Ectodermal cell (in vitro differentiated cells): ENCODE results near the gene POP7.

Experiments used
- H3K27ac ChIP-seq: 2 replicates; pipeline ENCODE4 v1.7.0; 2013; ENCODE audit warnings: mild to moderate bottlenecking, low read depth, low read length; ENCODE audit not compliant: insufficient read depth, poor library complexity, severe bottlenecking
- H3K27me3 ChIP-seq: 2 replicates; pipeline ENCODE4 v1.7.0; 2013; ENCODE audit warnings: mild to moderate bottlenecking, low read length; ENCODE audit not compliant: insufficient read depth, control insufficient read depth, poor library complexity, severe bottlenecking
- H3K36me3 ChIP-seq: one replicate; pipeline ENCODE4 v1.7.0; 2013; ENCODE audit warnings: low read length; ENCODE audit not compliant: control insufficient read depth, insufficient read depth
- H3K4me1 ChIP-seq: one replicate; pipeline ENCODE4 v1.7.0; 2013; ENCODE audit warnings: low read length; ENCODE audit not compliant: control insufficient read depth, insufficient read depth
- H3K4me3 ChIP-seq: 2 replicates; pipeline ENCODE4 v1.7.0; 2013; ENCODE audit warnings: low read depth, low read length, control low read depth; ENCODE audit not compliant: insufficient read depth
- H3K9me3 ChIP-seq: 2 replicates; pipeline ENCODE4 v1.7.0; 2013; ENCODE audit warnings: mild to moderate bottlenecking, low read length, moderate library complexity; ENCODE audit not compliant: control insufficient read depth
- WGBS, 2 experiments: methylation state at CpG; one replicate each; pipeline ENCODE4 v1.1.7; 2013; ENCODE audit warnings: missing lambda C conversion rate in 2 of 2; 5-methylcytosine and 5-hydroxymethylcytosine counted together

The POP7 gene

DNA sequence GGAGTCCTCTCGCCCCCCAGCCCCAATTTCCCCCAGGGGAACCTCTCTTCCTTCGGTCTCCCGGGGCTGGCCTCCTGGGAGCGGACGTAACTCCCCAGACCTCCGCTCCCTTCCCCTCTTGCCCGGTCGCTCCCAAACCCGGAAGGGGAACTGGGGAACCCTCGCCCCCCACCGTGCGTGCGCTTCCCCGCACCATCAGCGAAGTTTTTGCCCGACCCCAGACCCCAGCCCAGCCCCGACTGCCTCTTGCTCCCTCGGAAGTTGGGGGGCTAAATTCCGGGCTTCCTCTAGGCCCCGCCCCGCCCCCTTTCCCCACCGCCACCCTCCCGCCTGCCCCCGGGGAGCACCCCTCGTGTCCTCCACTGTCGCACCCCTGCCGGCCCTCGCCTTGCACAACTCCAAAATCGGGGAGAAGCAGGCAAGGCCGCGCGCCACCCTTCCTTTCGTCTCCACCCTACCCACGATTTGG is 31.9 kb upstream of the POP7 start:
- Histone ChIP-seq H3K4me3 (peak overlapping the region; percentile 93), H3K36me3 (peaks cover 15% of the 10 kb centered on the region), H3K9me3 (no peaks in the 10 kb centered on the region), H3K4me1 (no peaks in the 10 kb centered on the region), H3K27ac (no peak overlapping the region), H3K27me3 (peaks cover 28% of the 10 kb centered on the region)
- 0% methylated on average over 33 to 34 of the region's 34 CpGs for WGBS, 2 experiments

DNA sequence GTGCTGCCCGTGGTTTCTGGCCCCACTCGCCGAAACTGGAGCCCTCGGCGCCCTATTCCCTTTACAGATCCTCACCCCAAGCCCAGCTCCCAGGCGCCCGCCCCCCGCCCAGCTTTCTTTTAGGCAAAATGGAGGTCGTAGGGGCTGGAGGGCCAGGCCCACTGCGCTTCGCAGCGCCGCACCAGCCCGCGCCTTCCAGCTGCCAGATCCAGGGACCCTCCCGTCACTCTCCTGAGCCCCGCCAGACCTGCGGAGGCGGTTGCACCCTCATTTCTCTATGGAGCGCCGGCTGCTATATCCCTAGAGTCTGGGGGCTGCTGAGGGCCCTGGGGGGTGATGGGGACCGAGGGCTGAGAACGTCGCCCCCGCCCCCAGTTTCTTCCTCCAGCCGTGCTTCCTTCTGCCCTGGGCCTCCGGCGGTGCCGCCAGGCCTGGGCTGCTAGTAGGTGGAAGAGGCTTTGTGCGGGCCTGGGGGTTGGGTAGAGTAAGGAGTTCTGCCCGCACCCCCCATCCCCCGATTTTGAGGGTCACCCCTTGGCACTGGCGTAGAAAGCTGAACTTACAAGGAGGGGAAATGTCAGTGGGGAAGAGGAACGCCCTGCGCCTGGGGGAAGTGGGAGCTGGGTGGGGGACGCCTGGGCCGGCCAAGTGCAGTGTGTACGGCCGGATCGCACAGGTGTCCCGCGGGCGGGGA is 31.4 kb upstream of the POP7 start:
- Histone ChIP-seq H3K27ac (no peak overlapping the region), H3K36me3 (peaks cover 17% of the 10 kb centered on the region), H3K4me3 (peak overlapping the region; percentile 93), H3K9me3 (no peaks in the 10 kb centered on the region), H3K4me1 (peaks cover 5% of the 10 kb centered on the region), H3K27me3 (peaks cover 28% of the 10 kb centered on the region)
- WGBS, 2 experiments = 0 to 1% methylated on average over 43 of the region's 43 CpGs

GRCh38 chr7:100675105-100675451 is 30.8 kb upstream of the POP7 start:
- Histone ChIP-seq H3K27ac (no peak overlapping the region), H3K9me3 (no peaks in the 10 kb centered on the region), H3K36me3 (peaks cover 17% of the 10 kb centered on the region), H3K27me3 (peaks cover 28% of the 10 kb centered on the region), H3K4me3 (peak overlapping the region; percentile 93), H3K4me1 (peaks cover 7% of the 10 kb centered on the region)
- 0% methylated on average over 46 of the region's 46 CpGs for WGBS, 2 experiments

- Histone ChIP-seq H3K9me3 (no peaks in the 10 kb centered on the region), H3K4me3 (peak overlapping the region; percentile 93), H3K4me1 (peaks cover 14% of the 10 kb centered on the region), H3K27me3 (peaks cover 23% of the 10 kb centered on the region), H3K36me3 (peaks cover 18% of the 10 kb centered on the region), H3K27ac (no peak overlapping the region)
- 4 to 5% methylated on average over 56 to 59 of the region's 59 CpGs for WGBS, 2 experiments
Measured at GRCh38 chr7:100675581-100676350, 30.2 kb upstream of the POP7 start.

- peaks cover 20% of the 10 kb centered on the region for H3K36me3 ChIP-seq
- H3K4me1 ChIP-seq = peaks cover 14% of the 10 kb centered on the region
- peak overlapping the region; percentile 93 for H3K4me3 ChIP-seq
- no peak overlapping the region for H3K27ac ChIP-seq
- H3K27me3 ChIP-seq = peaks cover 14% of the 10 kb centered on the region
- 92% methylated on average over 23 of the region's 23 CpGs for WGBS, 2 experiments
- H3K9me3 ChIP-seq = no peaks in the 10 kb centered on the region
Measured at GRCh38 chr7:100676501-100677306, 29.2 kb upstream of the POP7 start.

- WGBS, 2 experiments = 95% methylated on average over 36 of the region's 36 CpGs
- Histone ChIP-seq H3K4me3 (no peak overlapping the region), H3K4me1 (peaks cover 14% of the 10 kb centered on the region), H3K9me3 (no peaks in the 10 kb centered on the region), H3K27ac (no peak overlapping the region), H3K36me3 (peaks cover 25% of the 10 kb centered on the region), H3K27me3 (peaks cover 5% of the 10 kb centered on the region)
Measured at GRCh38 chr7:100677308-100678267, 28.3 kb upstream of the POP7 start.

DNA sequence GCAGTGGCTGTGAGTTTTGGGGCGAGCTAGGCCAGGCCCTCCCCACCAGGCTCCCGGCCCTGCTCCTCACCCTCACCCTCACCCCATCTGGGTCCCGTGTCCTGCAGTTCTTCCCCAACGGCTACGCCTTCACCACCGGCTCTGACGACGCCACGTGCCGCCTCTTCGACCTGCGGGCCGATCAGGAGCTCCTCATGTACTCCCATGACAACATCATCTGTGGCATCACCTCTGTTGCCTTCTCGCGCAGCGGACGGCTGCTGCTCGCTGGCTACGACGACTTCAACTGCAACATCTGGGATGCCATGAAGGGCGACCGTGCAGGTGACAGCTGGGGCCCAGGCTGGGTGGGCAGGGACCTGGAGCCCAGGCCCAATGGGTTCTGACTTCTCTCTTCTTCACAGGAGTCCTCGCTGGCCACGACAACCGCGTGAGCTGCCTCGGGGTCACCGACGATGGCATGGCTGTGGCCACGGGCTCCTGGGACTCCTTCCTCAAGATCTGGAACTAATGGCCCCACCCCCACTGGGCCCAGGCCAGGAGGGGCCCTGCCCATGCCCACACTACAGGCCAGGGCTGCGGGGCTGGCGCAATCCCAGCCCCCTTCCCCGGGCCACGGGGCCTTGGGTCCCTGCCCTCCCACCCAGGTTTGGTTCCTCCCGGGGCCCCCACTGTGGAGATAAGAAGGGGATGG is 27.5 kb upstream of the POP7 start:
- no peak overlapping the region for H3K27ac ChIP-seq

GRCh38 chr7:100679129-100679926 is 26.6 kb upstream of the POP7 start:
- Histone ChIP-seq H3K4me1 (peaks cover 14% of the 10 kb centered on the region), H3K27ac (peak overlapping the region; percentile 63), H3K36me3 (peaks cover 36% of the 10 kb centered on the region), H3K27me3 (no peaks in the 10 kb centered on the region), H3K4me3 (no peak overlapping the region), H3K9me3 (no peaks in the 10 kb centered on the region)
- 90 to 93% methylated on average over 13 of the region's 13 CpGs for WGBS, 2 experiments

More for the DNA sequence above, 27.5 kb upstream of the POP7 start:
- 94% methylated on average over 35 of the region's 35 CpGs for WGBS, 2 experiments
- H3K4me3 ChIP-seq = no peak overlapping the region
- peaks cover 32% of the 10 kb centered on the region for H3K36me3 ChIP-seq
- no peaks in the 10 kb centered on the region for H3K9me3 ChIP-seq
- no peaks in the 10 kb centered on the region for H3K27me3 ChIP-seq
- H3K4me1 ChIP-seq = peaks cover 14% of the 10 kb centered on the region
